Thyroid gland (tissue), 4 donors: ENCODE measurements around the gene CALHM2.

Source experiments
- POLR2A ChIP-seq, 2 donors: fragments of 450-650 bp; IDR thresholded peaks; one replicate each; pipeline ENCODE4 v1.6.1; 2017; ENCODE audit warnings: antibody characterized with exemption in 2 of 2, mild to moderate bottlenecking in 2 of 2, moderate library complexity in 1 of 2
- TF ChIP-seq, protein P1 (sequence below), 6 experiments: fragments of 200-600 bp in 3 of 6; fragments of 450-650 bp in 3 of 6; sonication (generic) in 3 of 6; IDR thresholded peaks; one replicate each; pipeline ENCODE4 v1.5.1; 2016 to 2019; ENCODE audit warnings: antibody characterized with exemption in 6 of 6, mild to moderate bottlenecking in 2 of 6, inconsistent platforms in 1 of 6, moderate library complexity in 1 of 6

DNA sequence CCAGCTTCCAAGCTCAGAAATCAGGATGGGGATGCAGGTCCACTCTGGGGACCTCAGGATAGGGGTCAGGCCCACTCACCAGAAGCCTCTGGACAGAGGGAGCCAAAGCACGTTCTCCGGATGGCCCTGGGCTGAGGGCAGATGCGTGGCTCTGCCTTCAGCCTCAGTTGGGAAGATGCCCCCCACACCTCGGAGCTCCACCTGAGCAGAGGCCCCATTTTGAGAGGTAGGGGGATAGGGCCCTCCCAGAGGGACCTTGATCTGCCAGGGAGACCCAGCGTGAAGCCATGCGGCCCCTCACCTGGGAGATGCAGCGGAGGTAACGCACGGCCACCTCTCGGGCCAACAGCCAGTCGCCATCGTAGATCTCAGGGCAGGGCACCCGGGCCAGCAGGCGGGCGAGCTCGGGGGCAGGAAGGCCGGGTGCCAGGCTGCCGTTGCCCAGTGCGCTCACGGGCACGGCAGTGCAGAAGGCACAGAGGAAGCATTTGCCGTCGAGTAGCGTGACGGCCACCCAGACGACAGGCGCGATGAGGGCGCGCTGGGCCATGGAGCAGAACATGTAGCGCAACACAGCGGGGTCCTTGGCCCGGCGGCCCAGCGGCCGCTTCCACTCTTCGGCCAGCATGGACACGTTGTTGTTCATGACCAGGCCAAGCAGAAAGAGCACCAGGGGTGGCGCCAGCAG lies 5.9 kb upstream of the CALHM2 start:
- TF ChIP-seq, protein P1, sequence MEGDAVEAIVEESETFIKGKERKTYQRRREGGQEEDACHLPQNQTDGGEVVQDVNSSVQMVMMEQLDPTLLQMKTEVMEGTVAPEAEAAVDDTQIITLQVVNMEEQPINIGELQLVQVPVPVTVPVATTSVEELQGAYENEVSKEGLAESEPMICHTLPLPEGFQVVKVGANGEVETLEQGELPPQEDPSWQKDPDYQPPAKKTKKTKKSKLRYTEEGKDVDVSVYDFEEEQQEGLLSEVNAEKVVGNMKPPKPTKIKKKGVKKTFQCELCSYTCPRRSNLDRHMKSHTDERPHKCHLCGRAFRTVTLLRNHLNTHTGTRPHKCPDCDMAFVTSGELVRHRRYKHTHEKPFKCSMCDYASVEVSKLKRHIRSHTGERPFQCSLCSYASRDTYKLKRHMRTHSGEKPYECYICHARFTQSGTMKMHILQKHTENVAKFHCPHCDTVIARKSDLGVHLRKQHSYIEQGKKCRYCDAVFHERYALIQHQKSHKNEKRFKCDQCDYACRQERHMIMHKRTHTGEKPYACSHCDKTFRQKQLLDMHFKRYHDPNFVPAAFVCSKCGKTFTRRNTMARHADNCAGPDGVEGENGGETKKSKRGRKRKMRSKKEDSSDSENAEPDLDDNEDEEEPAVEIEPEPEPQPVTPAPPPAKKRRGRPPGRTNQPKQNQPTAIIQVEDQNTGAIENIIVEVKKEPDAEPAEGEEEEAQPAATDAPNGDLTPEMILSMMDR (IDR thresholded peaks at IDR 0.05), result no peak
- no peak for TF ChIP-seq POLR2A (IDR thresholded peaks at IDR 0.05)
